Transverse colon (tissue), 4 donors: ENCODE measurements around the gene ADAT2. TPM values are rescaled to one million over a fixed set of nuclear protein-coding genes. Genes with fewer than 3 reads are reported as not detected.

Source experiments
- DNase-seq: peaks from one replicate; pipeline ENCODE4 v3.0.0-alpha.2; 2019
- H3K27ac ChIP-seq, 4 donors: fragments of 200-600 bp; sonication (generic); 2 replicates each; pipeline ENCODE4 v1.5.1; 2016 to 2018; ENCODE audit warnings: inconsistent platforms in 4 of 4
- H3K27me3 ChIP-seq: fragments of 200-600 bp; sonication (generic); 2 replicates; pipeline ENCODE4 v1.5.1; 2017; ENCODE audit warnings: inconsistent platforms
- H3K36me3 ChIP-seq, 4 donors: fragments of 200-600 bp; sonication (generic); 2 replicates each; pipeline ENCODE4 v1.5.1; 2017 to 2019; ENCODE audit warnings: inconsistent platforms in 4 of 4
- H3K4me1 ChIP-seq, 4 donors: fragments of 200-600 bp; sonication (generic); 2 replicates each; pipeline ENCODE4 v1.5.1; 2017 to 2020; ENCODE audit warnings: inconsistent platforms in 4 of 4
- H3K4me3 ChIP-seq, 4 donors: fragments of 200-600 bp; sonication (generic); 1 replicate in 1 of 4; 2 replicates in 3 of 4; pipeline versions ENCODE4 v1.5.1 to v1.6.1; 2017 to 2019; ENCODE audit warnings: inconsistent platforms in 4 of 4
- H3K9me3 ChIP-seq, 2 donors: fragments of 200-600 bp; sonication (generic); 2 replicates each; pipeline ENCODE4 v1.5.1; 2017 to 2019; ENCODE audit warnings: inconsistent platforms in 2 of 2
- EP300 ChIP-seq: sonication (generic); formaldehyde crosslinking; IDR thresholded peaks from one replicate; pipeline ENCODE4 v1.6.1; 2017; ENCODE audit warnings: antibody characterized with exemption, low read depth
- POLR2A ChIP-seq: fragments of 450-650 bp; IDR thresholded peaks from one replicate; pipeline ENCODE4 v1.6.1; 2016; ENCODE audit warnings: antibody characterized with exemption, mild to moderate bottlenecking, moderate library complexity
- POLR2AphosphoS5 ChIP-seq, 3 donors: sonication (generic); formaldehyde crosslinking; IDR thresholded peaks; one replicate each; pipeline ENCODE4 v1.6.1; 2016; ENCODE audit warnings: antibody characterized with exemption in 3 of 3
- WGBS, 2 donors: methylation state at CpG; one replicate each; pipeline ENCODE4 v1.1.5; 2018; ENCODE audit warnings: low coverage in 1 of 2; 5-methylcytosine and 5-hydroxymethylcytosine counted together
- in situ Hi-C, 4 donors: fragments of 200-750 bp; cut with MboI; loops; one replicate each; pipeline versions ENCODE4 v1.15.0 to v1.15.1; 2017; ENCODE audit warnings: low sequenced_read_pairs in 3 of 4, low pct_ligation_motif_present in 1 of 4, low pct_unique_long_range_greater_than_20kb in 1 of 4
- intact Hi-C: fragments of 100-400 bp; cut with DNase I; formaldehyde crosslinking; loops from one replicate; pipeline ENCODE4 v1.15.1; 2023; ENCODE audit warnings: low total_unique reads
- total RNA-seq, 4 donors: library from RNA; depleted of rRNA; stranded (reverse); fragments of >200 nt; gene quantifications; one replicate each; pipeline ENCODE4 v1.1.0, GENCODE V29; 2016
- TF ChIP-seq, protein P1 (sequence below), 5 experiments: fragments of 200-600 bp in 3 of 5; fragments of 450-650 bp in 2 of 5; sonication (generic) in 3 of 5; IDR thresholded peaks; 1 replicate in 2 of 5; 2 replicates in 3 of 5; pipeline ENCODE4 v1.5.1; 2016 to 2017; ENCODE audit warnings: antibody characterized with exemption in 5 of 5, inconsistent platforms in 3 of 5, mild to moderate bottlenecking in 2 of 5, moderate library complexity in 1 of 5

Gene ADAT2
- total RNA-seq, 4 donors from 2014 or later = 0.75 to 12.7 (median 9.7) TPM

- H3K36me3 ChIP-seq = no peaks in the 10 kb centered on the region
- 77 to 100% methylated on average over 1 to 4 of the region's 4 CpGs for WGBS, 2 donors
- H3K27ac ChIP-seq = no peak overlapping the region
- no peaks in the 10 kb centered on the region for H3K27me3 ChIP-seq
- H3K9me3 ChIP-seq = no peaks in the 10 kb centered on the region
- no peak for DNase-seq
- intact Hi-C loops = no loop called here
- no peak overlapping the region for H3K4me3 ChIP-seq
- no peak for TF ChIP-seq POLR2A
- TF ChIP-seq, protein P1, sequence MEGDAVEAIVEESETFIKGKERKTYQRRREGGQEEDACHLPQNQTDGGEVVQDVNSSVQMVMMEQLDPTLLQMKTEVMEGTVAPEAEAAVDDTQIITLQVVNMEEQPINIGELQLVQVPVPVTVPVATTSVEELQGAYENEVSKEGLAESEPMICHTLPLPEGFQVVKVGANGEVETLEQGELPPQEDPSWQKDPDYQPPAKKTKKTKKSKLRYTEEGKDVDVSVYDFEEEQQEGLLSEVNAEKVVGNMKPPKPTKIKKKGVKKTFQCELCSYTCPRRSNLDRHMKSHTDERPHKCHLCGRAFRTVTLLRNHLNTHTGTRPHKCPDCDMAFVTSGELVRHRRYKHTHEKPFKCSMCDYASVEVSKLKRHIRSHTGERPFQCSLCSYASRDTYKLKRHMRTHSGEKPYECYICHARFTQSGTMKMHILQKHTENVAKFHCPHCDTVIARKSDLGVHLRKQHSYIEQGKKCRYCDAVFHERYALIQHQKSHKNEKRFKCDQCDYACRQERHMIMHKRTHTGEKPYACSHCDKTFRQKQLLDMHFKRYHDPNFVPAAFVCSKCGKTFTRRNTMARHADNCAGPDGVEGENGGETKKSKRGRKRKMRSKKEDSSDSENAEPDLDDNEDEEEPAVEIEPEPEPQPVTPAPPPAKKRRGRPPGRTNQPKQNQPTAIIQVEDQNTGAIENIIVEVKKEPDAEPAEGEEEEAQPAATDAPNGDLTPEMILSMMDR (IDR thresholded peaks at IDR 0.05) = no peak
- TF ChIP-seq EP300 = no peak
- no peak for TF ChIP-seq POLR2AphosphoS5 (IDR thresholded peaks at IDR 0.05)
- H3K4me1 ChIP-seq = peaks cover 0 to 13% (median 2%) of the 10 kb centered on the region in 4 donors
- in situ Hi-C loops = no loop called here
These were observed 56.1 kb downstream of the ADAT2 start for GRCh38 chr6:143394389-143394788.

DNA sequence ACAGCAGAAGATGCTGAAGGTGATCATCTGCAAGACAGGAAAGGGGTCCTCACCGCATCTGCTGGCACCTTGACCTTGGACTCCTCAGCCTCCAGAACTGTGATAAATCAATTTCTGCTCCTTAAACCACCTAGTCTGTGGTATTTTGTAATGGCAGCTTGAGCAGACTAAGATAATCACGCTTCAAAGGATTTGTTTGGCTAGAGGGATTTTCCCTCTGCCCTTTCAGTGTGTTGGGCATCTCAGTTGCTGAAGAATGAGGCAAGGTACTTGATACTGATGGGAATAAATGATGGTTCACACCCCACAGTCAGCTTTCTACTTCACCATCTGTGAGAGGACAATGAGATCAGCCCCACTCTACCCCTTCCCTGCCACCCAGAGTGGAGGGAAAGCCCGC, 60.2 kb downstream of the ADAT2 start:
- in situ Hi-C loops = no loop called here
- no peaks in the 10 kb centered on the region for H3K27me3 ChIP-seq
- no peak overlapping the region for H3K4me3 ChIP-seq
- WGBS, 2 donors = 83 to 92% methylated on average over 2 to 3 of the region's 3 CpGs
- intact Hi-C loops = no loop called here
- no peaks in the 10 kb centered on the region for H3K36me3 ChIP-seq
- no peak overlapping the region for H3K27ac ChIP-seq
- no peak for DNase-seq
- no peaks in the 10 kb centered on the region for H3K4me1 ChIP-seq
- no peaks in the 10 kb centered on the region for H3K9me3 ChIP-seq
- TF ChIP-seq EP300 (no peak), POLR2AphosphoS5 (IDR thresholded peaks at IDR 0.05) (no peak), POLR2A (no peak)
- TF ChIP-seq, protein P1 (IDR thresholded peaks at IDR 0.05) = no peak

DNA sequence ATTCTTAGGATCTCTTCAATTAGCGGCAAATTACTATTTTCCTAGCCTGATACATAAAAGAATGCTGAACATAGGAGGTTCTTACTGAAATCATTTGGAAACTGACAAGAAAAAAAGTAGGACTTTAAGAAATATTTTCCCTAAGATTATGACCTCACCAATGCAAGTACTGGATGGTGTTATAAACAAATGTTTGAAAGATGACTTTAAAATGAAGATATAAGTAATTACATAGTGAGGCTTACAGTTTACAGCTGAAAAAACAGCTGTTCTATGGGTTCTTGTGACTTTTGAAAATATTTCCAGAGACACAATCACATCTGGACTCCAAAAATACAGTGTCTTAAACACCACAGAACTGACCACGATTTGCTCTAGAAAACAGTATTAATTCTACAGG, 64.9 kb downstream of the ADAT2 start:
- Histone ChIP-seq H3K4me3 (no peak overlapping the region), H3K36me3 (no peaks in the 10 kb centered on the region), H3K4me1 (no peaks in the 10 kb centered on the region), H3K27me3 (no peaks in the 10 kb centered on the region), H3K27ac (no peak overlapping the region), H3K9me3 (no peaks in the 10 kb centered on the region)
- DNase-seq = no peak
- 70 to 91% methylated on average over 2 of the region's 2 CpGs for whole genome bisulfite sequencing, 2 donors
- intact Hi-C loops = no loop called here
- in situ Hi-C loops = no loop called here
- TF ChIP-seq POLR2A = no peak

GRCh38 chr6:143376861-143377260, 73.6 kb downstream of the ADAT2 start:
- in situ Hi-C loops (no loop called here), intact Hi-C loops (no loop called here)
- Histone ChIP-seq H3K4me1 (no peaks in the 10 kb centered on the region), H3K4me3 (no peak overlapping the region), H3K27ac (no peak overlapping the region), H3K27me3 (no peaks in the 10 kb centered on the region), H3K9me3 (no peaks in the 10 kb centered on the region), H3K36me3 (no peaks in the 10 kb centered on the region)
- DNase-seq = no peak
- TF ChIP-seq POLR2A = no peak
- TF ChIP-seq, protein P1 (IDR thresholded peaks at IDR 0.05) = no peak
- TF ChIP-seq EP300 = no peak
- TF ChIP-seq POLR2AphosphoS5 (IDR thresholded peaks at IDR 0.05) = no peak

- TF ChIP-seq EP300 (no peak), POLR2A (no peak), POLR2AphosphoS5 (IDR thresholded peaks at IDR 0.05) (no peak)
- TF ChIP-seq, protein P1 (IDR thresholded peaks at IDR 0.05) = no peak
- no peaks in the 10 kb centered on the region for H3K9me3 ChIP-seq
- 88 to 96% methylated on average over 2 to 3 of the region's 3 CpGs for WGBS, 2 donors
- no peaks in the 10 kb centered on the region for H3K27me3 ChIP-seq
- intact Hi-C loops (no loop called here), in situ Hi-C loops (no loop called here)
- H3K4me1 ChIP-seq = no peaks in the 10 kb centered on the region
- H3K36me3 ChIP-seq = no peaks in the 10 kb centered on the region
- DNase-seq = no peak
- no peak overlapping the region for H3K27ac ChIP-seq
- no peak overlapping the region for H3K4me3 ChIP-seq
These were observed 74.1 kb downstream of the ADAT2 start for GRCh38 chr6:143376375-143376774.
